Endothelial cell of umbilical vein (primary cell): ENCODE data around the gene COX7A1. TPM values are rescaled to one million over a fixed set of nuclear protein-coding genes. Genes with fewer than 3 reads are reported as not detected.
"Not testable (repeated sequence)": the region's sequence is repeated elsewhere in the genome, so short reads cannot be mapped to it uniquely, and the experiment has no call there.

ENCODE experiments used
- BruUV-seq: library from RNA; stranded (reverse); fragments of 400-500 nt; replicated peaks from 2 replicates; lab custom pipeline; 2021; lab: Mats Ljungman, UMichigan
- CTCF ChIA-PET: fragments of 300-600, 350-600 bp; sonication (Branson Sonifier 250); formaldehyde crosslinking; loops from one replicate; lab custom pipeline; 2021; ENCODE audit warnings: antibody characterized with exemption, inconsistent platforms; lab: Charles Lee
- POLR2A ChIA-PET: fragments of 300-600, 350-600 bp; sonication (Branson Sonifier 250); formaldehyde crosslinking; loops from one replicate; lab custom pipeline; 2021; ENCODE audit warnings: antibody characterized with exemption, inconsistent platforms; lab: Charles Lee
- DNase-seq: peaks from one replicate; pipeline ENCODE4 v3.0.0-alpha.2; 2011; ENCODE audit warnings: low read depth, low spot score
- FAIRE-seq: peaks from 2 replicates; lab custom pipeline; 2011; peaks lifted over from hg19 to GRCh38; lab: Jason Lieb, UNC
- H2AFZ ChIP-seq: 2 replicates; pipeline ENCODE4 v1.6.0; 2012; ENCODE audit warnings: low read depth, low read length, control low read depth, inconsistent platforms
- H3K27ac ChIP-seq: 2 replicates; pipeline ENCODE4 v1.5.1; 2011; ENCODE audit warnings: low read depth, mild to moderate bottlenecking, control low read depth, low read length, moderate library complexity; ENCODE audit not compliant: insufficient read depth
- H3K27me3 ChIP-seq, 2 experiments: 2 replicates each; pipeline versions ENCODE4 v1.6.0 to v1.6.1; 2011; ENCODE audit warnings: low read length in 2 of 2, mixed read lengths in 1 of 2; ENCODE audit not compliant: control insufficient read depth in 2 of 2, insufficient read depth in 2 of 2
- H3K36me3 ChIP-seq, 2 experiments: 2 replicates in 1 of 2; 3 replicates in 1 of 2; pipeline ENCODE4 v1.5.1; 2011; ENCODE audit warnings: low read length in 2 of 2, mild to moderate bottlenecking in 1 of 2, moderate library complexity in 1 of 2; ENCODE audit not compliant: control insufficient read depth in 2 of 2, insufficient read depth in 2 of 2; ENCODE audit errors: extremely low read depth in 1 of 2
- H3K4me1 ChIP-seq: 3 replicates; pipeline ENCODE4 v1.5.1; 2011; ENCODE audit warnings: mild to moderate bottlenecking, low read length; ENCODE audit not compliant: control insufficient read depth, insufficient read depth; ENCODE audit errors: extremely low read depth
- H3K4me2 ChIP-seq: 2 replicates; pipeline ENCODE4 v1.6.1; 2011; ENCODE audit warnings: low read length, control low read depth, mixed read lengths; ENCODE audit not compliant: insufficient read depth
- H3K4me3 ChIP-seq, 3 experiments: fragments of 200-600 bp in 1 of 3; sonication (generic), shearing (Covaris generic) in 1 of 3; replicated peaks in 1 of 3; 2 replicates each; pipeline ENCODE4 v1.5.1; 2011 to 2016; ENCODE audit warnings: control low read depth in 3 of 3, low read length in 3 of 3, mild to moderate bottlenecking in 2 of 3, inconsistent platforms in 1 of 3, low read depth in 1 of 3, moderate library complexity in 1 of 3; ENCODE audit not compliant: insufficient read depth in 1 of 3
- H3K79me2 ChIP-seq: 2 replicates; pipeline ENCODE4 v1.6.0; 2012; ENCODE audit warnings: low read length, inconsistent platforms; ENCODE audit not compliant: control insufficient read depth, insufficient read depth
- H3K9ac ChIP-seq: replicated peaks from 2 replicates; pipeline ENCODE3; 2011; ENCODE audit warnings: low read length, control low read depth; ENCODE audit not compliant: insufficient read depth; ENCODE audit errors: extremely low read depth
- H3K9me1 ChIP-seq: replicated peaks from 3 replicates; pipeline ENCODE4 v1.6.0; 2011; ENCODE audit warnings: mild to moderate bottlenecking, low read length; ENCODE audit not compliant: control insufficient read depth, insufficient read depth; ENCODE audit errors: extremely low read depth
- H3K9me3 ChIP-seq: replicated peaks from 2 replicates; pipeline ENCODE4 v1.5.1; 2012; ENCODE audit warnings: low read length, inconsistent platforms; ENCODE audit not compliant: control insufficient read depth, insufficient read depth
- H4K20me1 ChIP-seq: replicated peaks from 2 replicates; pipeline ENCODE3; 2011; ENCODE audit warnings: mild to moderate bottlenecking, low read length; ENCODE audit not compliant: control insufficient read depth, insufficient read depth; ENCODE audit errors: extremely low read depth
- CTCF ChIP-seq, 2 donors: IDR thresholded peaks; 1 replicate in 1 of 2; 2 replicates in 1 of 2; pipeline ENCODE4 v1.5.1; 2011; ENCODE audit warnings: low read length in 2 of 2, mild to moderate bottlenecking in 2 of 2, moderate library complexity in 2 of 2, control low read depth in 1 of 2, inconsistent platforms in 1 of 2, low read depth in 1 of 2; ENCODE audit not compliant: insufficient read depth in 1 of 2; ENCODE audit errors: extremely low read depth in 1 of 2
- EZH2 ChIP-seq: IDR thresholded peaks from 2 replicates; pipeline ENCODE4 v1.6.1; 2012; ENCODE audit warnings: borderline replicate concordance, low read depth, mild to moderate bottlenecking, moderate library complexity, low read length, inconsistent platforms; ENCODE audit not compliant: severe bottlenecking
- FOS ChIP-seq: IDR thresholded peaks from 2 replicates; pipeline ENCODE4 v1.6.1; 2011; ENCODE audit warnings: mild to moderate bottlenecking, low read length, moderate library complexity, borderline replicate concordance; ENCODE audit not compliant: insufficient read depth
- GATA2 ChIP-seq: IDR thresholded peaks from 2 replicates; pipeline ENCODE4 v1.7.0; 2011; ENCODE audit warnings: low read depth, mild to moderate bottlenecking, moderate library complexity, mixed read lengths, low read length; ENCODE audit not compliant: insufficient read length, insufficient read depth
- JUN ChIP-seq: IDR thresholded peaks from 2 replicates; pipeline ENCODE4 v1.6.1; 2011; ENCODE audit warnings: borderline replicate concordance, low read depth; ENCODE audit not compliant: insufficient read length, insufficient read depth
- MYC ChIP-seq: IDR thresholded peaks from one replicate; pipeline ENCODE4 v1.6.1; 2011; ENCODE audit warnings: mild to moderate bottlenecking, low read depth, low read length
- POLR2A ChIP-seq: IDR thresholded peaks from 2 replicates; pipeline ENCODE4 v1.6.1; 2012; ENCODE audit warnings: low read depth, mild to moderate bottlenecking, control low read depth, low read length
- POLR2AphosphoS5 ChIP-seq: IDR thresholded peaks from 2 replicates; pipeline ENCODE4 v1.6.1; 2012; ENCODE audit warnings: low read depth, mild to moderate bottlenecking, control low read depth, low read length, moderate library complexity; ENCODE audit not compliant: insufficient read depth
- dilution Hi-C: fragments of 300-500 bp; cut with MboI; formaldehyde crosslinking; loops from one replicate; pipeline ENCODE4 v1.15.0; 2019; ENCODE audit warnings: low sequenced_read_pairs; ENCODE audit not compliant: extremely low pct_ligation_motif_present
- intact Hi-C: fragments of 100-400 bp; cut with micrococcal nuclease; formaldehyde crosslinking; loops from one replicate; pipeline ENCODE4 v1.10.0; 2022
- polyA plus RNA-seq, 4 experiments: library from polyadenylated mRNA; depleted of rRNA in 3 of 4; stranded (reverse) in 3 of 4; unstranded in 1 of 4; fragments of >200 nt; gene quantifications; 2 replicates each; pipeline versions ENCODE4 v1.2.1 to v1.2.3, GENCODE V29; 2011 to 2012; ENCODE audit warnings: missing spikeins in 1 of 4
- total RNA-seq: library from RNA; stranded (reverse); gene quantifications from 2 replicates; pipeline ENCODE4 v1.2.3, GENCODE V29; 2021
- TF ChIP-seq, protein P1 (sequence below): IDR thresholded peaks from 2 replicates; pipeline ENCODE4 v1.6.1; 2011; ENCODE audit not compliant: insufficient read depth, insufficient read length

The COX7A1 gene
- total and polyA plus RNA-seq, 2 donors (not counting 3 experiments of a cell fraction or from before 2014, with no cell fraction given): 10.6 to 35.2 TPM

DNA sequence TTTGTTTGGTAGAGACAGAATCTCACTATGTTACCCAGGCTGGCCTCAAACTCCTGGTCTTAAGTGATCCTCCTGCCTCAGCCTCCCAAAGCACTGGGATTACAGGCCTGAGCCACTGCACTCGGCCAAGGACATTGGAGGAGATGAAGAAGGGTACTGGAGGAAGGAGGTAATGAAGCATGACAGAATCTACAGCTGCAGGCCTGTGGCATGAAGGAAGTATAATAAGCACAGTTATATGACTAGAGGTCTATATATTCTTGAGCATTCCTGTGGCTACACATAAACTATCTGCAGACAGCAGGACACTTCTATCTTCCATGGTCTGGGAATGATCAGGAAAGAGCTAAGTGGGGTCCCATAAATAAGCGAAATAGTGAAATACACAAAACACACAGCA is 44.0 kb upstream of the COX7A1 start:
- dilution Hi-C loops: no loop called here
- no peaks in the 10 kb centered on the region for H3K79me2 ChIP-seq
- FAIRE-seq: no peak

DNA sequence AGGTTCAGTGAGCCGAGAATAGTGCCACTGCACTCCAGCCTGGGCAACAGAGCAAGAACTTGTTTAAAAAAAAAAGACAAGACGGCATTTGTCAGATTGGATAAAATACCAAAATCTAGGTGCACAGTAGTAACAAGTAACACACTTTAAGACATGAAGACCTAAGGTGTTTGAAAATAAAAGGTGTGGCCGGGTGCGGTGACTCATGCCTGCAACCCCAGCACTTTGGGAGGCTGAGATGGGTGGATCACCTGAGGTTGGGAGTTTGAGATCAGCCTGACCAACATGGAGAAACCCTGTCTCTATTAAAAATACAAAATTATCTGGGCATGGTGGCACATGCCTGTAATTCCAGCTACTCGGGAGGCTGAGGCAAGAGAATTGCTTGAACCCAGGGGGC is 34.5 kb upstream of the COX7A1 start:
- POLR2A ChIA-PET, H3K4me2 ChIP-seq, H3K4me3 ChIP-seq, CTCF ChIA-PET, H3K9me1 ChIP-seq, H4K20me1 ChIP-seq, DNase-seq, H2AFZ ChIP-seq, H3K4me1 ChIP-seq, BruUV-seq, dilution Hi-C loops, H3K36me3 ChIP-seq, H3K9me3 ChIP-seq, H3K9ac ChIP-seq, H3K27me3 ChIP-seq, H3K27ac ChIP-seq, H3K79me2 ChIP-seq, intact Hi-C loops, FAIRE-seq: not testable (repeated sequence)

More for the DNA sequence above, 44.0 kb upstream of the COX7A1 start:
- H3K4me2 ChIP-seq: no peak overlapping the region
- TF ChIP-seq FOS (no peak), EZH2 (no peak), JUN (no peak), CTCF (IDR thresholded peaks at IDR 0.05; ENCODE audit: extremely low read depth in 1 of 2, insufficient read depth in 1 of 2, low read depth in 1 of 2, low read length in 2 of 2) (no peak), POLR2AphosphoS5 (no peak), MYC (no peak), GATA2 (no peak), POLR2A (no peak)
- TF ChIP-seq, protein P1, sequence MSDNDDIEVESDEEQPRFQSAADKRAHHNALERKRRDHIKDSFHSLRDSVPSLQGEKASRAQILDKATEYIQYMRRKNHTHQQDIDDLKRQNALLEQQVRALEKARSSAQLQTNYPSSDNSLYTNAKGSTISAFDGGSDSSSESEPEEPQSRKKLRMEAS: no peak
- intact Hi-C loops: no loop called here
- no peaks in the 10 kb centered on the region for H3K27me3 ChIP-seq
- H3K36me3 ChIP-seq: peaks cover 0 to 4% of the 10 kb centered on the region in 2 experiments
- no peaks in the 10 kb centered on the region for H3K9me1 ChIP-seq
- H3K9me3 ChIP-seq: no peaks in the 10 kb centered on the region
- ChIA-PET POLR2A (no interaction called here), CTCF (no interaction called here)
- DNase-seq: no peak
- no peaks in the 10 kb centered on the region for H3K4me1 ChIP-seq
- no peaks in the 10 kb centered on the region for H4K20me1 ChIP-seq
- no peak overlapping the region for H3K9ac ChIP-seq
- no peak overlapping the region for H2AFZ ChIP-seq
- no peak overlapping the region for H3K27ac ChIP-seq
- H3K4me3 ChIP-seq: no peak overlapping the region
- no TSS peak for BruUV-seq
